HuH-7 (cell line): ENCODE measurements around the gene METTL9.
"Not testable (repeated sequence)": the region's sequence is repeated elsewhere in the genome, so short reads cannot be mapped to it uniquely, and the experiment has no call there.

Experiments used
- DNase-seq: peaks from one replicate; pipeline ENCODE4 v3.0.0; 2011; ENCODE audit warnings: low spot score

Gene METTL9

GRCh38 chr16:21663889-21664647 is 64.7 kb downstream of the METTL9 start, which contains the start of gene OTOA:
Gene OTOA, plus strand, starts transcription at chr16:21663968. Its CDS starts 14,547 bp downstream, at chr16:21678515.
- DNase-seq = no peak

GRCh38 chr16:21664801-21665492 is 65.6 kb downstream of the METTL9 start:
- DNase-seq = no peak

- peak; percentile 58 for DNase-seq
These were observed 67.4 kb downstream of the METTL9 start for GRCh38 chr16:21666772-21667171.

GRCh38 chr16:21667575-21667974 is 68.2 kb downstream of the METTL9 start:
- DNase-seq = no peak

- DNase-seq = no peak
These were observed 74.1 kb downstream of the METTL9 start for GRCh38 chr16:21673469-21673868.

- DNase-seq = not testable (repeated sequence)
These were observed 75.1 kb downstream of the METTL9 start for GRCh38 chr16:21674456-21674855.

GRCh38 chr16:21680714-21681113 is 81.3 kb downstream of the METTL9 start:
- not testable (repeated sequence) for DNase-seq

- no peak for DNase-seq
These were observed 83.8 kb downstream of the METTL9 start for GRCh38 chr16:21683184-21683583.

- no peak for DNase-seq
These were observed 84.8 kb downstream of the METTL9 start for GRCh38 chr16:21684199-21684598.

- DNase-seq = peak; percentile 31
These were observed 85.7 kb downstream of the METTL9 start for GRCh38 chr16:21685034-21685455.

- no peak for DNase-seq
These were observed 89.7 kb downstream of the METTL9 start for GRCh38 chr16:21689107-21689506.

- not testable (repeated sequence) for DNase-seq
These were observed 91.6 kb downstream of the METTL9 start for GRCh38 chr16:21690967-21691366.

- DNase-seq = no peak
These were observed 95.2 kb downstream of the METTL9 start for GRCh38 chr16:21694609-21695008.

- DNase-seq = no peak
These were observed 97.7 kb downstream of the METTL9 start for GRCh38 chr16:21697032-21697431.

- no peak for DNase-seq
These were observed 99.0 kb downstream of the METTL9 start for GRCh38 chr16:21698169-21699032.

- no peak for DNase-seq
These were observed 101.9 kb downstream of the METTL9 start for GRCh38 chr16:21701271-21701670.

- no peak for DNase-seq
These were observed 102.9 kb downstream of the METTL9 start for GRCh38 chr16:21702276-21702675.

GRCh38 chr16:21703156-21703555 is 103.8 kb downstream of the METTL9 start:
- no peak for DNase-seq

- no peak for DNase-seq
These were observed 104.3 kb downstream of the METTL9 start for GRCh38 chr16:21703589-21704174.

- DNase-seq = no peak
These were observed 104.9 kb downstream of the METTL9 start for GRCh38 chr16:21704266-21704665.

- no peak for DNase-seq
These were observed 105.4 kb downstream of the METTL9 start for GRCh38 chr16:21704733-21705132.
